Mesenteric fat pad (tissue), 1 donor: ENCODE results near the gene SBF2. TPM values are rescaled to one million over a fixed set of nuclear protein-coding genes. Genes with fewer than 3 reads are reported as not detected.

Source experiments
- DNase-seq: peaks from one replicate; pipeline ENCODE4 v3.0.0-alpha.2; 2020; ENCODE audit warnings: low spot score
- total RNA-seq: library from RNA; stranded (reverse); fragmentation: NEBNext Ultra II Directional; extraction: Animal tissue kit (Norgen Biotek cat#: 25700); gene quantifications from one replicate; pipeline ENCODE4 v1.2.1, GENCODE V29; 2021
- donor health status: DM: yes; HTN: yes; CAD: no.

Gene SBF2
- total RNA-seq, 1 donor from 2014 or later: 99.7 TPM

DNA sequence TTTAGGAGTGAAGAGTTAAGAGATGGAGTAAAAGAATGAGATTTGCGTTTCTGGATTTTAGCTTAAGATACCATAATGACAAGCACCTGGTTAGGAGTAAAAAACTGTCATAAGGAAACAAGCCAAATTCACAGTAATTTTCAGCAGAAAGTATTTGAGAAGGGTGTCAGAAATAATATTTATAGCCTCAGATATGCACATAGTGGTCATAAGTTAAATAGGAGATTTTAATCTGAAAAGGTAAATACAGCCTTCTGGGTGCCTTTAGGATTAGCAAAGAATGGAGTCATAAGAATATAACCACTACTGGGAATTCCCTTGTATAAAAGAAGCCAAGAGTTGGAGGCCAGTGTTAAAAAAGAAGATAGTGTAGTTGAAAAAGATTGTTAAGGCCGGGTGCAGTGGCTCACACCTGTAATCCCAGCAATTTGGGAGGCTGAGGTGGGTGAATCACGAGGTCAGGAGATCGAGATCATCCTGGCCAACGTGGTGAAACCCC, 470.1 kb downstream of the SBF2 start:
- no peak for DNase-seq

DNA sequence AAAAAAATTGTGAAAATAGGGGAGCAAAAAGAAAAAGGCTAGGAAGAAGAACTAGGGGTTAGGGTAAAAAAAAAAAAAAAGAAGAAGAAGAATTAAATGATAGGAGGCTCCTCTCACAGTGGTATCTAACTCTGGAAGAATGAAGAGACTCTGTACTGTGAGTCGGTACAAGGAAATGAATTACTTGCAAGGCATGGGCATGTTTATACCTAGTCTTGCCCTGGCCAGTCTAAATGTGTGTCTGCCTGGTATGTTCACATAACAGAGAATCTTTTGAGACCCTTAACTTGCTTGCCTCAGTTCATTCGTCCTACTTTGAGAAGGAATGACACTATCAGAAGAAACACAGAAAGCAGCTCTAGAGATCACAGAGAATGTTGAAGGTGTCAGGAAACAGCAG, 470.6 kb downstream of the SBF2 start:
- DNase-seq: no peak

DNA sequence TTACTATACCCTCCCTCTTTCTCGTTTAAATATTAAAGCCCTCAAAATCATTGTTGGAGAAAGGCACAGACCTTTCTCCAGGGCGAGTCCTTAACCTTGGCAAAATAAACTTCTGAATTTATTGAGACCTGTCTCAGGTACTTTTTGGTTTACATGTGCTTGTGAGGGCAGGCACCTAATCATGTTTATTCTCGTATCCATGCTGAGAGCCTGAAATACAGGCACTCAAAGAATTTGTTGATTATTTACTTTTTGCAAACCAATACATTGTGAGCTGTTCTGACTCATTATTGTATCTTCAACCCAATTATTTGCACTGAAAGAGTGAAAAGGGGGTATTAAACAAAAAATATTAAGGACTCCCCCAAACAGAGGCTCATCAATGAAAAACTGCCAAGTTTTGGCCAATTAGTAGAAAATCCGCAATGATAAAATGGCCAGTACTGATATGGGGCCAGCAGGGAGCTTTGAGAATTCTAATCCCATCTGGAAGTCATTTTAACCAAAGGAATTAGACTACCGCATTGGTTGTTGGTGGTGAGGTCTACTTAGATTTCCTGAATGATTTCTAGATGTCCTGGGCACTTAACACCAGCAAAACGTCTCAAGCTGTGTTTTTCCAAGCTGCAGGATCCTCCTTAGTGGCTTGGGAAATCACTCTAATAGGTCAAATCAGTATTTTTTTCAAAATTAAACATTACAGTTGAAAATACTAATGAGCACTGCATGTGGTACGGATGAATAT, 472.8 kb downstream of the SBF2 start:
- no peak for DNase-seq

DNA sequence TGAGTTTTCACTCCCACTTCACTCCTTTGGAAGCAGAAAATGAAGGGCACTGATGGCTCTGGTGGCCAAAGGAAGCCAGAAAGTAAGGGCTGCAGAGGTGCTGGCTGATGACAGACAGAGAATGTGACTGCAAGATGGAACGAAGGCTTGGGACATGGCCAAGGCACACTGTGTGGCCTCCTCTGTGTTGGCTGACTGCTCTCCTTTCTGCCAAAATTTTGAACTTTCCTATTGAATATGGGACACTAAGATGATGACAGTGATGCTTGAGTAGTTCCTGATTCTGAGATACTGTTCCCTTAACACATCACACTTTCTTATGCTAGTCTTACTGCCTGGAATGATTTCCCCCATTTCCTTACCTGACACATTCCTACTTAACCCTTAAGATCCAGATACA, 473.8 kb downstream of the SBF2 start:
- no peak for DNase-seq

DNA sequence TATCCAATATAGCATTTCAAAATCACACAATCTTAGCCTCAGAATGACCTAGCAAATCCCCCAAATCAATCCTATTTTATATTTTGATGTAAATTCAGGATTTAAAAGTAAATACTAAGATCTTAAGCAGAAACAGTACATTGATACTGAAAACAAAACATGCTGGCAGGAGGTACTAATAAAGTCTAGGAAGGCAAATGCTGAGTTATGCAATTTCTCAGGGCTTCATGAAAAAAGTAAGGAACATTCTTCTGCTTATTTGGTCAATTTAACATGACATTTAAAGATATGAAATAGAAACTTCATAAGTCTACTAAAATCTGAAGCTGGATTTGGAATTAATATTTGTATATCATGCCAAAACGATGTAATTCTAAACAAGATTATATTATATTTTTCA, 476.8 kb downstream of the SBF2 start:
- DNase-seq: no peak

DNA sequence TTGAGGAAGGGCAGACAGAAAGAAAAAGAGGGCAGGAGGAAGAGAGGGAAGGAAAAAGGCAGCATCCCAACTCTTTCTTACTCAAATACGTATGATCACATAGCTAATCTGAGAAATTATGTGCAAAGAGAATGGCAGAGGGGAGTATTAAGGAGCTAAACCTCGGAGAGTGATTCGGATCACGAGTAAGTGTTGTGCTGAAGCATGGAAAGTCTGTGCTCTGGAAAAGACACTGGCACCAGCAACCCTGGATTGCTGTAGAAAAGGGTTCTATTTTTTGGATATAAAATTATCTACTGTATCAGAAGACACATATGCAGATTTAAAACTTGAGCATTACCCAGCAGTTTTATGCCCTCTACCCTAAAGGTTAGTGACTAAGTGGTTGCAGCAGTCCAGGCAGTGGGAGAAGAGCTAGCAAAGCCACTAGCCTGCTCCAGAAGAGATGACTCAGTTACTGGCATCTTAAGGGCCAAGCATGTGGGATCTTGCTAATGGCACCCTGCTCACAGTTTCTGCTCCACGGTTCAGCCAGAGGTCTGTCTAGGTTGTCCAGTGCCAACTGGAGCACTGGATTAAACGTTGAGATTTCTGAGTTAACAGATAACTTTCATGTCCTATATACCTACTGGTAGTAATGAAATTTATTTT, 478.4 kb downstream of the SBF2 start:
- DNase-seq: no peak

DNA sequence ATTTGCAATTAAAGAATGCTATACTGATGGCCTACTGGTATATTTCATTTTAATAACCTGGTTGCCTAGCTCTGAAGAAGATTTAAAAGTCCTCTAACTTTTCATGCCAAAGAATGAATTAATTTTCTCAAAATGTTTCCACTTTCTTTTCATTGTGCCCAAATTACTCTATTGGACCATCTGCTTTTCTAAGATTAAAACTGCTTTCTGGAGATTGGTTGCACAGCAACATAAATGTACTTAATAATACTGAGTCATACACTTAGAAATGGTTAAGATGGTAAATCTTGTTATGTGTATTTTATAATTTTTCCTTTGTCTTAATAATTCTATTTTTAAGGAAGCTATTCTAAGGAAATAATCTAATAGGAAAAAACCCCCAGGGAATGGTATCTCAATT, 479.9 kb downstream of the SBF2 start:
- DNase-seq: no peak

DNA sequence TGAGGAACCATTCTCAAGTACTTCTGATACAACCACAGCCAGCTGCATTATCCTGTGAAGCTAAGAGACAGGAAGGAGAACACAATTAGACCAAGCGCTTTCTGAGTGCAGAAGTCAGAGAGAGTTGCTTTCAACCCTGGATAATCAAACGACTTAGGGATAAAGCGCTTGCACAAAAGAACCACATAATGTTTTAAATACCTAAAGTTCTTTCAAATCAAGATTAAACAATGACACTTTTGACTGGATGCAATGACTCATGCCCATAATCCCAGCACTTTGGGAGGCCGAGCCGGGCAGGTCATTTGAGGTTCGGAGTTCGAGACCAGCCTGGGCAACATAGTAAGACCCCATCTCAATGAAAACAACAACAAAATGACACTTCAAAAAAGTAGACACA, 485.1 kb downstream of the SBF2 start:
- no peak for DNase-seq

DNA sequence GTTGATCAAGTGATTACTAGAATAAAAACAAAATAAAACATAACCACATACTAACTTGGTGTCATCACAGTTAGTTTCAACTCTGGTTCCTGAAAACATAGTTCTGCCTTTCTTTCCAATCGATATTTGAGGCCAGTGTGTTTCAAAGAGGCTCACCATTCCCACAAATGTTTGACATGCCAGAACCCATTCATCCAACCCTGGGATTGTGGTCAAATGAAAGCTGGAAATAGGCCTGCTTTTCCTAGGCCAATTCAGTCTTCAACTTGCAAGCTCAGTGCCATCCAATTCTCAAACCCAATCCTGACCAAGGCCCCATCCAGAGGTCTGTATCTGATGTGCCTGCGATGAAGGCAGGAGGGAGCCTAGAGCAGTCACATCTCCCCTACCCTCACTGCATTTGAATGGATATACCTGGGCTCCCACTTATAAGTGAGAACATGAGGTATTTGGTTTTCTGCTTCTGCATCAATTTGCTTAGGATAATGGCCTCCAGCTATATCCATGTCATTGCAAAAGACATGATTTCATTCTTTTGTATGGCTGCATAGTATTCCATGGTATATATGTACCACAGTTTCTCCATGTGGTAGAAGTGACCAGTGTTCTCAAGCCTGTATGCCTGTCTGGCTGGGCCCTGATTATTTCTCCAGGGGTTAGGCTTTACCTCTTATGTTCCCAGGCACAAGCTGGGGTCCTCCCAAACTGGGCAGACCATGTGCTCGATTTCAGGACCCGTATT, 486.9 kb downstream of the SBF2 start:
- DNase-seq: no peak

DNA sequence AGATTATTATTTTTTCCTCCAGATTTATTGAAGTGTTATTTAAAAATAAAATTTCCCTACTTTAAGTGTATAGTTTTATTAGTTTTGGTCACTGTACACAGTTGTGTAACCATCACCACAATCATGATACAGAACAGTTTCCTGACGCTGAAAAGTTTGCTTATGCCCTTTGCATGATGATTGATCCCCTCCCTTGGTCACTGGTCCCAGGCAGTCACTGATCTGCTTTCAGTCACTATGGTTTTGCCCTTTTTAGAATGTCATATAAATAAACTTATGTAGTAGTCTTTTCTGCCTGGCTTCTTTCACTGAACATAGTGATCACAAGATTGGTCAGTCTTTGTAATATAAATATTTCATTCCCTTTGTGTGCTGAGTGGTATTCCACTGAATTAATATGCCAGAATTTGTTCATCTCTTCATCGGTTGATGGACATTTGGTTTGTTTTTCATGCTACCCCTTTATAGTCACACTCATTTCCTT, 489.6 kb downstream of the SBF2 start:
- DNase-seq: no peak

DNA sequence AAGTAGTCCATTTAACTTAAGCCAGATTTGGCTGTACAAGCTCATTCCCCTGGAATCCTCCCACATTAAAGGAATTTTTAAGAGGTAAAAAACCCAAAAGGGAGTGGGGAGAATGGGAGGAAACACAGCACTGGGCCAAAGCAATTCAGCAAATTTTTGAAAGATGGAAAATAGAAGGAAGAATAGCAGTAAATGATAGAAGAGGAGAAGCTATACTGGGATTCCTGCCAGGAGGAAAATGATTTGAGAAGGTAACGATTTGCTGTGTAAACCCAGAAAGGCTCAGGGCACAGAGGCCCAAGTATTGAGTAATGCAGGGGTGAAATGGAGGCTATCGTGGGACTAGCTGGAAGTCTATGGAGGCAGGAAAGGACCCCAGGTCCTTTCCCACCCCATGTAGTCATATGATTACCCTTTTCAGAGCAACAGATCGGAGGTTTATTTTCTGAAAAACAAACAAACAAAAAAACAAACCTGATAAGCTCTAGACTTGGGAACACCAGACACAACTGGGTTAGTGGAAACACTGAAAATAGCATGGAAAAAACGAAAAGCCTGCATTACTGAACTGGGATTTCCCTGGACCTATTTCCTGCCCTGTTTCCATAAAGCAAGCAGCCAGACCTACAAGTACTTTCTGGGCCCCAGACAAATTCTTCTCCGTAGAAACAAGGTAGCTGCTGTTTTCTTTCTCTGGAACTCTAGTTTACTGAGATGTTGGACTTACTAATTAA, 490.2 kb downstream of the SBF2 start:
- DNase-seq: no peak

DNA sequence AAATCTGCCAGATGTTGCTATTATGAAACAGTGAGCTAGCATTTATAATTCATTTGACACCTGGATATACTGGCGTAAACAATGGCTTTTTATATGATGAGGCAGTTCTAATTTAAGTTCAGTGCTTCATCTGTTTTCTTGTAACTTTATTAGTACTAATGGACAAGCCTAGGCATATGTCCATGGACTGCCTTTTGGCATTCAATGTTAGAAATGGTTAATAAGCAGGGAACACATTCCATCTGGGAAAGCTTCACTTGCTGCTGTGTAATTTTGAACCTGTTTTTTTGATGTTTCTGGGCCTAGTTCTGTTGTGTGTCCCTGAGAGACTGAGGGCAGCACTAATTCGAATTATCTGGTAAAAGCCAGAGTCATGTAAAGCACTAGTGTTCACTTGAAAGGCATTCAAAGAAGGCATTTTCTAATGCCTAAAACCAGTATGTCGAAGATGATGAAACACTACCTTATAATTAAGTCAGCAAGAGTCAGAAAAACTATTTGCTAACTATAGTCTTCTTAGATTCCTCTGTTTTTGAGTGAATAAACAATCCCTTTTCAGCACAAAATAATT, 491.6 kb downstream of the SBF2 start:
- DNase-seq: no peak

DNA sequence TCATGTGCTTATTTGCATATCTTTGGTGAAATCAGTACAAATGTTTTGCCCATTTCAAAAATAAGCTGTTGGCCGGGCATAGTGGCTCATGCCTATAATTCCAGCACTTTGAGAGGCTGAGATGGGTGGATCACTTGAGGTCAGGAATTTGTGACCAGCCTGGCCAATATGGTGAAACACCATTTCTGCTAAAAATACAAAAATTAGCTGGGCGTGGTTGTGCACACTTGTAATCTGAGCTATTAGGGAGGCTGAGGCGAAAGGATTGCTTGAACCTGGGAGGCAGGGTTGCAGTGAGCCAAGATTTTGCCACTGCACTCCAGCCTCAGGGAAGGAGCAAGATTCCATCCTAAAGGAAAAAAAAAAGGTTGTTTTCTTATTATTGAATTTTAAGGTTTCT, 494.1 kb downstream of the SBF2 start:
- DNase-seq: no peak

DNA sequence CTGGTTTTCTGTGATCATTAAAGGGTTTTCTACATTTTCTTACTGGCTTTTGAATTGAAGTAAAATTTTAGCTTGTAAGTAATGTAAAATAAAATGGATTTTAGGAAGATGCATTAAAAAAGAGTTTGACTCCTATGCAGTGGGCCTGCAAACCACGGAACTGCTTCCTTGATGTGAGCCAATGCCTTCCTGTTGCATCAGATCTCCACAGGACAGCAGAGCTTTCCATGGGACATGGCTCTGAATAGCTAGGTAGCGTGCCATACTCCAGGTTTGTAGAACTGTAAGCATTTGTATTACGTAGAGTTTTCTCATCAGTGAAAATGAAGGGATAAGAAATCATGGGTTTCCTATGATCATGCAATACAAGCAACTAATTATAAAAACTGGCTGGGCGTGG, 496.7 kb downstream of the SBF2 start:
- no peak for DNase-seq

DNA sequence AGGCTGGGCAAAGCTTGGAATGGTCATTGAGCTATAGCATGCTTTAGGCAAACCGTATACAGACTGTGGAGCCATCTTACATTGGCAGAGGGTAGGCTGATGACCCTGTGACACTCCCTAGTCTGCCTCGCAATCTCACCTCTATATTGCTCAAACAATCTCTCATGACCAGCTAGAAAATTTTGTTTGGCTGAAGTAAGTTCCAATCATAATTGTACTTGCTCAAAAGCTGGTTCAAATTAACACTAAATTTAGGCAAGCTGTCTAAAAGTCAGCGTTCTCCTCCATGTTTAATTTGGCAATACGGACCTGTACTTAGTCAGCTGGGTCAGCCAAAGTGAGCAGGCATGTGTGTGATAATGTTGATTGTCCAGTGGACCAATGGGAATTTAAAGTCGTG, 497.2 kb downstream of the SBF2 start:
- DNase-seq: no peak

DNA sequence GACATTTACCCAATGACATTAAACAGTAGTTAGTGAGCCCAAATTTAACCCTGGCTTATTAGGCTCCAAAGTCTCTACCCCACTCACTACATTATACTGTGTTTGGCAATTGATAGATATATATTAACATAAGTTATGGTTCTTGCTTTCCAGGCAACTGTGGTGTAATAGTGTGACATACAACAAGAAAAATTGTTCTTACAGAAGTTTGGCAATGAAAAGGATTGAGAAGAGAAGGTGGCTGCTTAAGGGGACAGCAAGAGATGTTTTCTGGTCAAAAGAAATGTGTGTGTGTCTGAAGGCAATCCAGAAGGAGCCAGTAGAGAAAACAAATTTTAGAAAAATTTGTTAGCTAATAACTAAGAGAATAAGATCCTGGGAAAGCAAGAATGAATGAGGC, 497.8 kb downstream of the SBF2 start:
- DNase-seq: no peak

DNA sequence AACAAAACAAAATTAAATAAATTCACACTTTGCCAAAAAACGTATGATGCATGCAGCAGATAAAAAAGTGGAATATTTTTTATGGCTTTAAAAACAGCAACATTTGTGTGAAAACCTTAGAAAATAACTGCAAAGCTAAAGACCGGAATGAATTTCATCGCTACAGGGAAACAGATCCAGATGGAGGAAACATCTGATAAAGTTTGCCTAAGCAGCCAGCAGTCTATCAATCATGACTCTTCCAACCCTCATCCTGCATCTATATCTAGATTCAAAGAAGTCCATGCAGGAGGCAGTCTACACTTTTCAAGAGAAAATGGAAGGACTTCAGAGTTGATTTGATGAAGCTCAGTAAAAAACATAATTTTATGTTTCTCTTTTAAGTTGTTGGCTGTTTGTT, 503.3 kb downstream of the SBF2 start:
- DNase-seq: no peak

DNA sequence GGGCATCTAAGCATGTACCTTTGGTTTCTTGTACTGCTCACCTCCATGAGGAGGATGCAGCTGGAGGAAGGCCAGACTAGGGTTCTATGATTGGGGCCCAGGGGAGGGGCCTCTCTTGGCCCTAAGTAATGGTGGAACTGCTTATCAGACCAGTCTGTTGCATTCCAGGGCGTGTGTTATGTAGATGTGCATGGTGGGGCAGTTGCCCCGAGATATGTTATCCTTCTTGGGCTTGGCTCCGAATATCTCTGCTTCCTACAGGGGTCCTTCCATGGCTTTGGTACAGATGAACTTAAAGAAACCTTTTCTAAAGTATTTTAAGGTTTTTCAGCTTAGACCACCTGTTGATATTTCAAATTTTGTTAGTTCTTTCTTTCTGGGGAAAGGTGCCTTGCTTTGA, 504.1 kb downstream of the SBF2 start:
- DNase-seq: no peak

DNA sequence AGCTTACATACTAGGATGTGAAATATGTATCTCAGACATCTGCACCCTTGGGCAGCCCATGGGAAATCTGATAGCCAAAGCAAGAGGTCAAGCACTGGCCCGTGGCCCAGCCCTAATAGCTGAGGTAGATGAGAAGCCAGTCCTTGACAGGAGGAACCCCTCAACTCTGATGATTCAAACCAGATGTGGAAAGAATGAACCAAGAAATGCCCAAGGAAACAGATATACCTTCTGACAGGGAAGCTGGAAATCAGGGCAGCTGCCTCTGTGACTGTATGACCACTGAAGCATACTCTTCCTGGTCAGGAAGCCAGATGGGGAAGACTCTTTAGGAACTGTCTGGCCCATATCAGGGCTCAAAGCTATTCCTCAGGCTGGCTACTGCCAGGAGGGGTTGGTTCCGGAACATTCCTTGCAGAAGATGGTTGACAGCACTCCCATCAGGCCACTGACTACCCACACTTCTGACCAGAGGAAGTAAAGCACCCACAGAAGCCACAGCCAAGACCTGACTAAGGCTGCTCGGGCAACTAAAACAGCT, 506.0 kb downstream of the SBF2 start:
- DNase-seq: no peak

DNA sequence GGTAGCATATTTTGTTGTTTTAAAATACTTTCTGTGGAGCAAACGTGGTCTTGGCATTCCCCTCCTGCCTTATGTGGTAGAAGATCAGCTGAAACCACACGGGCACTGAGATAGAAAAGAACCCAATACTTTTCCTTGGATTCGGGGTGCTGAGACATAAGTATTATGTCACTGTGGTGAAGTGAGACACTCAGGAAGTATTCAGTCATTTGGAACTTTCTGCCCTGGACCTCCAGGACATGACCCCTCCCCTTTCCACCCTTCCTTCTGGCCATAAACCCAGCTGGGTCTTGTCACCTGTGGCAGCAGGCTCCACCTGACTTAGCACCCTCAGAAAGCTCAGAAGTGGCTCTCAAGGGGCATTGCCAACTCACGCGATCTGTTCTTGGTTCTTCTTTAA, 506.8 kb downstream of the SBF2 start:
- no peak for DNase-seq
